ENCODE results near the gene ZNF107.

ZNF107 gene

GRCh38 chr7:64665980-64666662 lies at the start of gene ZNF107:
TSS of gene ZNF107 (plus strand) at chr7:64666133. CDS start at chr7:64666283, 150 bp downstream.
- peak; percentile 94 for DNase-seq

- peak; percentile 66 for DNase-seq
Measured at GRCh38 chr7:64618785-64619456, 47.0 kb upstream of the ZNF107 start.

GRCh38 chr7:64619705-64620104 lies 46.2 kb upstream of the ZNF107 start:
- DNase-seq: no peak

- no peak for DNase-seq
Measured at GRCh38 chr7:64621656-64622055, 44.3 kb upstream of the ZNF107 start.

- peak; percentile 57 for DNase-seq
Measured at GRCh38 chr7:64625114-64626082, 40.5 kb upstream of the ZNF107 start.

- DNase-seq: no peak
Measured at GRCh38 chr7:64626083-64626469, 39.9 kb upstream of the ZNF107 start.

- DNase-seq: no peak
Measured at GRCh38 chr7:64626557-64626956, 39.4 kb upstream of the ZNF107 start.

- no peak for DNase-seq
Measured at GRCh38 chr7:64628192-64628591, 37.7 kb upstream of the ZNF107 start.

- no peak for DNase-seq
Measured at GRCh38 chr7:64628721-64629120, 37.2 kb upstream of the ZNF107 start.

GRCh38 chr7:64630496-64630895 lies 35.4 kb upstream of the ZNF107 start:
- DNase-seq: no peak

- DNase-seq: no peak
Measured at GRCh38 chr7:64632029-64632428, 33.9 kb upstream of the ZNF107 start.

GRCh38 chr7:64633401-64633800 lies 32.5 kb upstream of the ZNF107 start:
- DNase-seq: no peak

GRCh38 chr7:64634406-64635062 lies 31.4 kb upstream of the ZNF107 start:
- no peak for DNase-seq

- peak; percentile 16 for DNase-seq
Measured at GRCh38 chr7:64636386-64636785, 29.5 kb upstream of the ZNF107 start.

GRCh38 chr7:64637521-64638445 lies 28.1 kb upstream of the ZNF107 start:
- no peak for DNase-seq

- no peak for DNase-seq
Measured at GRCh38 chr7:64638822-64639221, 27.1 kb upstream of the ZNF107 start.

GRCh38 chr7:64639267-64640001 lies 26.5 kb upstream of the ZNF107 start:
- DNase-seq: peak; percentile 10

GRCh38 chr7:64640504-64640903 lies 25.4 kb upstream of the ZNF107 start:
- no peak for DNase-seq

GRCh38 chr7:64642046-64642445 lies 23.9 kb upstream of the ZNF107 start:
- DNase-seq: no peak

GRCh38 chr7:64642875-64643274 lies 23.1 kb upstream of the ZNF107 start:
- DNase-seq: no peak

- no peak for DNase-seq
Measured at GRCh38 chr7:64643566-64643965, 22.4 kb upstream of the ZNF107 start.
